Skeletal muscle satellite cell (primary cell): ENCODE data around the gene NTNG2.

Experiments
- H3K27me3 ChIP-seq: 2 replicates; pipeline ENCODE4 v1.7.0; 2013; ENCODE audit warnings: low read length; ENCODE audit not compliant: control insufficient read depth, insufficient read depth
- H3K36me3 ChIP-seq: 2 replicates; pipeline ENCODE4 v1.7.0; 2013; ENCODE audit warnings: mild to moderate bottlenecking, control low read depth, low read length; ENCODE audit not compliant: insufficient read depth
- H3K4me1 ChIP-seq: 2 replicates; pipeline ENCODE4 v1.7.0; 2013; ENCODE audit warnings: low read length; ENCODE audit not compliant: control insufficient read depth, insufficient read depth
- H3K4me2 ChIP-seq: 2 replicates; pipeline ENCODE4 v1.7.0; 2013; ENCODE audit warnings: mild to moderate bottlenecking, low read length
- H3K4me3 ChIP-seq: 2 replicates; pipeline ENCODE4 v1.7.0; 2013; ENCODE audit warnings: low read length
- H3K9ac ChIP-seq: 2 replicates; pipeline ENCODE4 v1.7.0; 2013; ENCODE audit warnings: mild to moderate bottlenecking, low read depth, low read length, moderate library complexity
- H3K9me3 ChIP-seq: replicated peaks from 2 replicates; pipeline ENCODE4 v1.7.0; 2013; ENCODE audit warnings: mild to moderate bottlenecking, control low read depth, low read length

NTNG2 gene

DNA sequence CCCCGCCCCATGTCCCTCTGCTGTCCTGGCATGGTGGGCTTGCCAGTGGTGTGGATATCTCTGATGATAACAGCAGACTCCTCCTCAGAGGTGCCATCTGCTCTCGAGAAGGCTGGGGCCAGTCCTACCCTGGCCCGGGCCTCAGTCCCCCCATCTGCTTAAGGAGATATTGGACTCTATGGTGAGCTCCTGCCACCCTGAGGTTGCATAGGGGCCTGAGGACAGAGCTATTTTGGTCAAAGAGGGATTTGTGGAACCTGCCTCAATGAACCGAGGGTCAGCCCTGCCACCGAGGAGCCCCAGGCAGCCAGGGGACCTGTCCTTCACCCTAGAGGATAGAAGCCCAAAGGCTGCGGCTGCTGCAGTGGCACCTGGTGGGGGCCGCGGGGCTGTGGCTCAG, 32.6 kb downstream of the NTNG2 start:
- H3K27me3 ChIP-seq = peaks cover 32% of the 10 kb centered on the region
- H3K9me3 ChIP-seq = no peaks in the 10 kb centered on the region
- H3K4me1 ChIP-seq = no peaks in the 10 kb centered on the region
- no peaks in the 10 kb centered on the region for H3K36me3 ChIP-seq
- no peak overlapping the region for H3K4me3 ChIP-seq
- H3K4me2 ChIP-seq = no peak overlapping the region
- H3K9ac ChIP-seq = no peak overlapping the region

DNA sequence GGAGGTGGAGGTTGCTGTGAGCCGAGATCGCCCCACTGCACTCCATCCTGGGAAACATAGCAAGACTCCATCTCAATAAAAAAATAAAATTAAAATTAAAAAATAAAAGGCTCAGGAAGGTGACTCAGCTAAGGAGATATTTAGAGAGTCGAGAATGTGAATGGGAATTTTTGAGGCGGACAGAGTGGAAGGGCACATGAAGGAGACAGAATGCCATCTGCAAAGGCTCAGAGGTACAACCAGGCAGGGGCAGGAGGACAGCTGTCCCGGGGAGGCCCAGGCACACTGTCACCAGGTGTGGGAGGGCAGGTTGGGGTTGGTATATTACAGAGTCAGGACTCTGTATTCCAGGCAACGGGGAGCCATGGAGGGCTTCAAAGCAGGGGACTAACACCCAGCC, 35.5 kb downstream of the NTNG2 start:
- Histone ChIP-seq H3K9ac (no peak overlapping the region), H3K36me3 (no peaks in the 10 kb centered on the region), H3K4me1 (no peaks in the 10 kb centered on the region), H3K9me3 (no peaks in the 10 kb centered on the region), H3K4me3 (no peak overlapping the region), H3K4me2 (no peak overlapping the region), H3K27me3 (peaks cover 47% of the 10 kb centered on the region)

DNA sequence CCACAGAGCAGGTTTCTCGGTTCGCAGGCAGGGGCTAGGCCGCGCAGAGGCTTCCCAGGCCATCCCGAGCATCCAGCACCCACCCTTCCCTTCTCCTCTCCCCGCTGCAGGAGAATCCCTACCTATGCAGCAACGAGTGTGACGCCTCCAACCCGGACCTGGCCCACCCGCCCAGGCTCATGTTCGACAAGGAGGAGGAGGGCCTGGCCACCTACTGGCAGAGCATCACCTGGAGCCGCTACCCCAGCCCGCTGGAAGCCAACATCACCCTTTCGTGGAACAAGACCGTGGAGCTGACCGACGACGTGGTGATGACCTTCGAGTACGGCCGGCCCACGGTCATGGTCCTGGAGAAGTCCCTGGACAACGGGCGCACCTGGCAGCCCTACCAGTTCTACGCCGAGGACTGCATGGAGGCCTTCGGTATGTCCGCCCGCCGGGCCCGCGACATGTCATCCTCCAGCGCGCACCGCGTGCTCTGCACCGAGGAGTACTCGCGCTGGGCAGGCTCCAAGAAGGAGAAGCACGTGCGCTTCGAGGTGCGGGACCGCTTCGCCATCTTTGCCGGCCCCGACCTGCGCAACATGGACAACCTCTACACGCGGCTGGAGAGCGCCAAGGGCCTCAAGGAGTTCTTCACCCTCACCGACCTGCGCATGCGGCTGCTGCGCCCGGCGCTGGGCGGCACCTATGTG, 36.1 kb downstream of the NTNG2 start:
- H3K4me1 ChIP-seq = no peaks in the 10 kb centered on the region
- H3K36me3 ChIP-seq = no peaks in the 10 kb centered on the region
- no peaks in the 10 kb centered on the region for H3K9me3 ChIP-seq
- no peak overlapping the region for H3K4me2 ChIP-seq
- no peak overlapping the region for H3K9ac ChIP-seq
- H3K4me3 ChIP-seq = no peak overlapping the region
- H3K27me3 ChIP-seq = peaks cover 54% of the 10 kb centered on the region

DNA sequence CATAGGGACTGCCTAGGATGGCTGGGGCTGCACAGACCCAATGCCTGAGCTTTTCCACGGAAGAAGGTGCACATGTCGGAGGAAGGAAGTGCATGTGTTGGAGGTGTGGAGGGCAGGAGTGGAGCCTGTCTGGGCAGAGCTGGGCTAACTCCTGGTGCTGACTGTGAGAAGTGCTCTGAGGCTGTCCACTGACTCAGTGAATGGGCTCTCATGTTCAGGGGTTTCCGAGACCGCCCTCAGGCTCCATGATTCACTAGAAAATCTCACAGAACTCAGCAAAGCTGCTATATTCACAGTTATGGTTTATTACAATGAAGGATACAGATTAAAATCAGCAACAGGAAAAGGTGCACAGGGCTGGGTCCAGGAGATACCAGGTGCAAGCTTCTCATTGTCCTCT, 37.2 kb downstream of the NTNG2 start:
- H3K9me3 ChIP-seq = no peaks in the 10 kb centered on the region

GRCh38 chr9:132200706-132201105, 38.8 kb downstream of the NTNG2 start:
- Histone ChIP-seq H3K4me2 (no peak overlapping the region), H3K4me3 (no peak overlapping the region), H3K27me3 (peaks cover 67% of the 10 kb centered on the region)

More for the DNA sequence above, 37.2 kb downstream of the NTNG2 start:
- H3K9ac ChIP-seq = no peak overlapping the region
- no peak overlapping the region for H3K4me3 ChIP-seq
- H3K36me3 ChIP-seq = no peaks in the 10 kb centered on the region
- H3K4me1 ChIP-seq = no peaks in the 10 kb centered on the region
- H3K27me3 ChIP-seq = peaks cover 57% of the 10 kb centered on the region
- H3K4me2 ChIP-seq = no peak overlapping the region

DNA sequence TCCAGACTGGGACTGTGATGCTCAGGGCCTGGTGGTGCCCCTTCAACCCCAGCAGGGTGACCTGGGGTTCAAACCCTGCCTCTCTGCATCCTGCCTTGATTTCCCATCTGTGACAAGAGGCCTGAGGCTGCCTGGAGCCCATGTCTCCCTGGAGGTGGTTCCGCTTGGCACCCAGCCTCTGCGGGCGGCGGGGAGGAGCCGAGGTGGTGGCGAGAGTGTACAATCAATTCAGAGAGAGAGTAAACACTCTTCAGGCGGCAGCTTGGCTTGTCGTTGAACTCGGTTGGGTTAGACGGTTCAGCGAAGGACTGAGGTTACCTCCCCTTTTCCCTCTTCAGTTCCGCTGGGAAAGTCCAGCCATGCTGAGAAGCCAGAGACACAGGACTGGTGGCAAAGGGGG, 39.3 kb downstream of the NTNG2 start:
- Histone ChIP-seq H3K9ac (no peak overlapping the region), H3K4me1 (no peaks in the 10 kb centered on the region), H3K4me2 (no peak overlapping the region), H3K27me3 (peaks cover 67% of the 10 kb centered on the region), H3K9me3 (no peaks in the 10 kb centered on the region), H3K36me3 (no peaks in the 10 kb centered on the region), H3K4me3 (no peak overlapping the region)

More at GRCh38 chr9:132200706-132201105, 38.8 kb downstream of the NTNG2 start:
- H3K36me3 ChIP-seq = no peaks in the 10 kb centered on the region
- no peaks in the 10 kb centered on the region for H3K9me3 ChIP-seq
- no peak overlapping the region for H3K9ac ChIP-seq
- no peaks in the 10 kb centered on the region for H3K4me1 ChIP-seq

DNA sequence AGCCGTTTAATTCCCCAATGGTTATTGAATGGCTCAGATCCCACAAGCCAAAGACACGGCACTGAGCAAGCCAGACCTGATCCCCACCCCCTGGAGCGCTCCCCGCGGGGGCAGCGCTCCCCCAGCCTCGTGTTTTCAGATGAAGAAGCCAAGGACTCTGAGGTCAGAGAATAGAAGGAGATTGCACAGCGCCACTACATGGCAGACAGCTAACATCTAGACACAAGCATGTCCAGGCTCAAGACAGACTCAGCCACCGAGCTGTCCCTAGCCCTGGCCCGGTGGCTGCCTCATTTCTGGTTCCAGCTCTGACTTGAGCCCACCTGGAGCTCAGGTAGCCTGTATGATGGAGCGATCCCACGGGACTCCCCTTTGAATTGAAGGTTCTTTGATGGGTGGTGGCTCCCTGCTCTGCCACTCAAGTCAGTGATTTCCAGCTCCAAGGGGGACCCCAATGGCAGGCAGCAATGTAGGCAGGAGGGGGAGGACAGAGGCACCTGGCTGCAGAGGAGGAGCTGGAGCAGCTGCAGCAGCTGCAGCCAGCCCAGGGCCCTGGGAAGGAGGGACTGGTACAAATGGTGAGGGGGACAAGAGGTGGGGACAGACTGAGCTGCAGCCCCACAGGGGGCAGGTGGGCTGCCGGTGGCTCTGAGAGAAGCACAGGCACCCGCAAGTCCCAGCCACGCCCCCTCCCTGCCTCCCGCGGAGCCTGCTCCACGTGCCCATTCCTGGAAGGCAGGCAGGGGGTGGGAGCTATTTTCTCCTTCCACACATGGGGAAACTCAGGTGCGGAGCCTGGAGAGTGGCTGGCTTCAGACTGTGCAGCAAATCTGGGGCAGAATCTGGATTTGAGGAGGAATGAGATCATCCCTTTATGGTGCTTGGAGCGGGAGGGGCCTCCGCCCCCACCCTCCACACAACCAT, 40.2 kb downstream of the NTNG2 start:
- H3K4me1 ChIP-seq = no peaks in the 10 kb centered on the region
- no peak overlapping the region for H3K4me3 ChIP-seq
- no peak overlapping the region for H3K9ac ChIP-seq
- H3K4me2 ChIP-seq = no peak overlapping the region
- peaks cover 69% of the 10 kb centered on the region for H3K27me3 ChIP-seq
- no peaks in the 10 kb centered on the region for H3K9me3 ChIP-seq
- no peaks in the 10 kb centered on the region for H3K36me3 ChIP-seq

DNA sequence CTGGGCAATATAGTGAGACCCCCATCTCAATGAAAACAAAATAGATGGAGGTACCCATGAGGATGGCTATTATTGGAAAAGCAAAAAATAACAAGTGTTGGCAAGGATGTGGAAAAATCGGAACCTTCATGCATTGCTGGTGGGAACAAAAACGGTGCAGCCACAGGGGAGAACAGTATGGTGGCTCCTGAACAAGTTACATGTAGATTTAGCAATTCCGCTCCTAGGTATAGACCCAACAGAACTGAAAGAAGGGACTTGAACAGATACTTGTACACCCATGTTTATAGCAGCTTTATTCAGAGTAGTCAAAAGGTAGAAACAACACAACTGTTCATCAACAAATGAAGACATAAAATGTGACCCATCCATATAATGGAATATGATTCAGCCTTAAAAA, 43.0 kb downstream of the NTNG2 start:
- Histone ChIP-seq H3K4me1 (no peaks in the 10 kb centered on the region), H3K9ac (no peak overlapping the region), H3K27me3 (peaks cover 79% of the 10 kb centered on the region), H3K4me3 (no peak overlapping the region), H3K36me3 (no peaks in the 10 kb centered on the region), H3K4me2 (no peak overlapping the region), H3K9me3 (no peaks in the 10 kb centered on the region)

GRCh38 chr9:132207215-132207614, 45.4 kb downstream of the NTNG2 start:
- H3K4me1 ChIP-seq = no peaks in the 10 kb centered on the region
- no peak overlapping the region for H3K4me2 ChIP-seq
- H3K36me3 ChIP-seq = no peaks in the 10 kb centered on the region
- no peaks in the 10 kb centered on the region for H3K9me3 ChIP-seq
- no peak overlapping the region for H3K9ac ChIP-seq
- peaks cover 78% of the 10 kb centered on the region for H3K27me3 ChIP-seq
- no peak overlapping the region for H3K4me3 ChIP-seq

GRCh38 chr9:132207839-132208615, 46.2 kb downstream of the NTNG2 start:
- Histone ChIP-seq H3K9ac (no peak overlapping the region), H3K4me3 (no peak overlapping the region), H3K27me3 (peaks cover 75% of the 10 kb centered on the region), H3K9me3 (no peaks in the 10 kb centered on the region), H3K4me1 (no peaks in the 10 kb centered on the region), H3K36me3 (no peaks in the 10 kb centered on the region), H3K4me2 (no peak overlapping the region)

GRCh38 chr9:132209228-132209627, 47.4 kb downstream of the NTNG2 start:
- H3K9ac ChIP-seq = no peak overlapping the region
- peaks cover 65% of the 10 kb centered on the region for H3K27me3 ChIP-seq
- no peaks in the 10 kb centered on the region for H3K36me3 ChIP-seq
- H3K9me3 ChIP-seq = no peaks in the 10 kb centered on the region
- H3K4me3 ChIP-seq = no peak overlapping the region
- H3K4me1 ChIP-seq = peaks cover 6% of the 10 kb centered on the region
- H3K4me2 ChIP-seq = no peak overlapping the region
